Esophagus muscularis mucosa (tissue), 4 donors: ENCODE results near the gene ADRA1B. TPM values are rescaled to one million over a fixed set of nuclear protein-coding genes. Genes with fewer than 3 reads are reported as not detected.

Source experiments
- DNase-seq: peaks from one replicate; pipeline ENCODE4 v3.0.0-alpha.2; 2017; ENCODE audit errors: extremely low spot score
- H3K27ac ChIP-seq, 4 donors: fragments of 200-600 bp; sonication (generic); replicated peaks in 1 of 4; 1 replicate in 3 of 4; 2 replicates in 1 of 4; pipeline ENCODE4 v1.5.1; 2016 to 2019; ENCODE audit warnings: mild to moderate bottlenecking in 1 of 4
- H3K27me3 ChIP-seq, 4 donors: fragments of 200-600 bp; sonication (generic); one replicate each; pipeline versions ENCODE4 v1.5.1 to v1.6.0; 2016 to 2019
- H3K36me3 ChIP-seq, 4 donors: fragments of 200-600 bp; sonication (generic); one replicate each; pipeline ENCODE4 v1.5.1; 2016 to 2019
- H3K4me1 ChIP-seq, 4 donors: fragments of 200-600 bp; sonication (generic); one replicate each; pipeline ENCODE4 v1.5.1; 2016 to 2019
- H3K4me3 ChIP-seq, 4 donors: fragments of 200-600 bp; sonication (generic); 1 replicate in 2 of 4; 2 replicates in 2 of 4; pipeline ENCODE4 v1.5.1; 2016 to 2019; ENCODE audit warnings: mild to moderate bottlenecking in 4 of 4, moderate library complexity in 1 of 4
- H3K9me3 ChIP-seq, 4 donors: fragments of 200-600 bp; sonication (generic); 1 replicate in 3 of 4; 2 replicates in 1 of 4; pipeline ENCODE4 v1.5.1; 2016 to 2019
- CTCF ChIP-seq, 3 experiments: fragments of 200-600 bp in 2 of 3; fragments of 450-650 bp in 1 of 3; sonication (generic) in 2 of 3; IDR thresholded peaks; one replicate each; pipeline ENCODE4 v1.5.1; 2017 to 2019; ENCODE audit warnings: antibody characterized with exemption in 3 of 3, mild to moderate bottlenecking in 2 of 3, moderate library complexity in 1 of 3
- EP300 ChIP-seq: sonication (generic); formaldehyde crosslinking; IDR thresholded peaks from one replicate; pipeline ENCODE4 v1.6.1; 2017; ENCODE audit warnings: antibody characterized with exemption
- POLR2A ChIP-seq: fragments of 450-650 bp; IDR thresholded peaks from one replicate; pipeline ENCODE4 v1.6.1; 2017; ENCODE audit warnings: antibody characterized with exemption, moderate library complexity, mild to moderate bottlenecking, low read depth
- POLR2AphosphoS5 ChIP-seq, 2 donors: sonication (generic); formaldehyde crosslinking; IDR thresholded peaks; one replicate each; pipeline ENCODE4 v1.6.1; 2017; ENCODE audit warnings: antibody characterized with exemption in 2 of 2
- WGBS: methylation state at CpG from one replicate; pipeline ENCODE4 v1.1.5; 2018; 5-methylcytosine and 5-hydroxymethylcytosine counted together
- intact Hi-C: fragments of 100-400 bp; cut with DNase I; formaldehyde crosslinking; loops from one replicate; pipeline ENCODE4 v1.15.1; 2023
- total RNA-seq, 4 donors: library from RNA; depleted of rRNA; stranded (reverse); fragments of >200 nt; gene quantifications; one replicate each; pipeline versions ENCODE4 v1.1.0 to v1.2.1, GENCODE V29; 2016

The ADRA1B gene
- total RNA-seq, 4 donors from 2014 or later: 1.7 to 3.2 (median 2.6) TPM

GRCh38 chr5:159884917-159885620, 31.2 kb upstream of the ADRA1B start:
- no peak for DNase-seq
- no peaks in the 10 kb centered on the region for H3K27me3 ChIP-seq
- intact Hi-C loops: no loop called here
- no peak overlapping the region for H3K27ac ChIP-seq
- TF ChIP-seq CTCF (IDR thresholded peaks at IDR 0.05): no peak
- TF ChIP-seq POLR2AphosphoS5 (IDR thresholded peaks at IDR 0.05): no peak
- TF ChIP-seq EP300: no peak
- no peak for TF ChIP-seq POLR2A
- no peaks in the 10 kb centered on the region for H3K4me1 ChIP-seq
- no peaks in the 10 kb centered on the region for H3K9me3 ChIP-seq
- no peaks in the 10 kb centered on the region for H3K36me3 ChIP-seq
- H3K4me3 ChIP-seq: no peak overlapping the region

GRCh38 chr5:159886296-159886695, 30.0 kb upstream of the ADRA1B start:
- Histone ChIP-seq H3K4me1 (no peaks in the 10 kb centered on the region), H3K27ac (no peak overlapping the region), H3K36me3 (no peaks in the 10 kb centered on the region), H3K9me3 (no peaks in the 10 kb centered on the region), H3K4me3 (no peak overlapping the region), H3K27me3 (no peaks in the 10 kb centered on the region)
- intact Hi-C loops: no loop called here
- 100% methylated on average over 1 of the region's 1 CpG for WGBS
- TF ChIP-seq CTCF (IDR thresholded peaks at IDR 0.05): no peak
- TF ChIP-seq EP300: no peak
- TF ChIP-seq POLR2AphosphoS5 (IDR thresholded peaks at IDR 0.05): no peak
- no peak for TF ChIP-seq POLR2A
- DNase-seq: no peak

GRCh38 chr5:159887050-159887449, 29.2 kb upstream of the ADRA1B start:
- 70% methylated on average over 1 of the region's 1 CpG for WGBS
- no peaks in the 10 kb centered on the region for H3K36me3 ChIP-seq
- no peaks in the 10 kb centered on the region for H3K9me3 ChIP-seq
- H3K4me3 ChIP-seq: no peak overlapping the region
- TF ChIP-seq EP300 (no peak), CTCF (IDR thresholded peaks at IDR 0.05) (no peak), POLR2A (no peak), POLR2AphosphoS5 (IDR thresholded peaks at IDR 0.05) (no peak)
- DNase-seq: no peak
- intact Hi-C loops: no loop called here
- no peak overlapping the region for H3K27ac ChIP-seq
- H3K4me1 ChIP-seq: no peaks in the 10 kb centered on the region
- H3K27me3 ChIP-seq: no peaks in the 10 kb centered on the region

- Histone ChIP-seq H3K4me3 (no peak overlapping the region), H3K27me3 (no peaks in the 10 kb centered on the region), H3K9me3 (no peaks in the 10 kb centered on the region), H3K4me1 (no peaks in the 10 kb centered on the region), H3K36me3 (no peaks in the 10 kb centered on the region), H3K27ac (no peak overlapping the region)
- 77% methylated on average over 5 of the region's 5 CpGs for WGBS
- no peak for TF ChIP-seq POLR2A
- intact Hi-C loops: no loop called here
- DNase-seq: no peak
Observed at GRCh38 chr5:159888860-159889259, 27.4 kb upstream of the ADRA1B start.

GRCh38 chr5:159890141-159890540, 26.1 kb upstream of the ADRA1B start:
- no peak for TF ChIP-seq POLR2AphosphoS5 (IDR thresholded peaks at IDR 0.05)
- TF ChIP-seq CTCF (IDR thresholded peaks at IDR 0.05): no peak
- no peak for TF ChIP-seq EP300
- TF ChIP-seq POLR2A: no peak
- Histone ChIP-seq H3K4me3 (no peak overlapping the region), H3K36me3 (no peaks in the 10 kb centered on the region), H3K27ac (no peak overlapping the region), H3K4me1 (peaks cover 0 to 4% (median 0%) of the 10 kb centered on the region in 4 donors), H3K9me3 (no peaks in the 10 kb centered on the region), H3K27me3 (no peaks in the 10 kb centered on the region)
- WGBS: 74% methylated on average over 1 of the region's 1 CpG
- no peak for DNase-seq
- intact Hi-C loops: no loop called here
